ENCODE measurements around the gene STARD3NL. TPM values are rescaled to one million over a fixed set of nuclear protein-coding genes. Genes with fewer than 3 reads are reported as not detected.

STARD3NL gene
- total RNA-seq, 4 donors from 2014 or later = 4.1 to 22.1 (median 17.9) TPM

Small RNA genes within 50 kb of the gene (small RNA-seq; reads per million reads assigned to genes)
- gene TRGJ1 = 0 reads per million in 4 donors
- gene TRGJ2 = 0 reads per million in 4 donors
- gene TRGJP = 0 reads per million in 4 donors
- 0 reads per million in 4 donors for gene TRGJP1
- 0 reads per million in 4 donors for gene TRGJP2

Measured in esophagus squamous epithelium (tissue), 4 donors.